Measurements from ENCODE around the gene CBX8.
A peak's percentile ranks its signal among the peaks of the same experiment; 100 is the strongest.

Gene CBX8

DNA sequence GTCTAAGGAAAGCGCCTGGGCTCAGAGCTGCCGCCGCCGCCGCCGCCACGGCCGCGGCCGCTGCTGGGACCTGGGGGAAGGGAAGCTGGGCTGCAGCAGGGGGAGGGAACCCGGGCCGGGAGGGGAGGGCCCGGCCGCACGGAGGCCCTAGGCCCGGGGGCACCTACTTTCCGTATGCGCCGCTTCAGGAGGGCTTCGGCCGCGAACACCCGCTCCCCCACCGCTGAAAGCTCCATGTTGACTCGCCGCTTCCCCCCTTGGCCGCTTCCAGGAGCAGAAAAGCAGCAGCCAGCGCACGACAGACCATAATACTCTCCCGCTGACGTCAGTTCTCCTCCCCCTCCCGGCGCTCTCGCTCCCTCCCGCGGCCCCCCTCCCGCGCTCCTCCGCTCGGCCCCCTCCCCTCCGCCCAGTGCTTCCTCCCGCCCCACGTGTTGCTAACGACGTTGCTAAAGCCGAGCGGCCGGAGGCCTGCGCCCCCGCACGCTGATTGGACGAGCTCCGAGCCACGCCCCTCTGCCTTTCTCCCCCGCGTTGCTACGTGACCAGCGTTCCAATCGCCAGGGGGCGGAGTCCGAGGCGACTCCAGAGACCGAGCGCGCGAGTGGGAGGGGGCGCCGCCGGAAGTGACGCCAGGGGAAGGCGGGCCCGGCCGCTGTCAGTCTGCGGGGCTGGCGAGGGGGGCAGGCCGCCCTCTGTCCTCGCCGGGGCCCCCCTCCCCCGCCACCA lies at the start of gene CBX8:
Gene CBX8 (minus strand): TSS at position 315 of the 729 bp plus-strand sequence. CDS start 79 bp downstream, at position 236.
- DNase-seq (ENCODE audit: low read depth), result peak; percentile 99

DNA sequence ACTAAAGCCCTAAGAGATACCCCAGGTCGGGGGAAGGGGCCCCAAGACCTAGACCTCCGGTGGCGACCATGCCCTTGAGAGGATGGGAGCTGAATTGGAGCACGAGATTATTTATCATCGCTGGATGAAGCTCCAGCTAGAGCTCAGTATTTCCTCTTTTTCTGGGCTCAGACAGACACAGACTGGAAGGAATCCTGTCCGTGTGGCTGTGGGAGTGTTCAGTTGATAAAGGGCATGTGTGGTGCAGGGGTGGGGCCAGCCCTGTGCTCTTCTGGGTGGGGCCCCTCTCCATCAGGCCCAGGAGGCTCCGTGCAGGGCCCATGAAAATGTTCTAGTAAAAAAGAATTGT lies 48.7 kb upstream of the CBX8 start:
- DNase-seq (ENCODE audit: low read depth), result no peak

DNA sequence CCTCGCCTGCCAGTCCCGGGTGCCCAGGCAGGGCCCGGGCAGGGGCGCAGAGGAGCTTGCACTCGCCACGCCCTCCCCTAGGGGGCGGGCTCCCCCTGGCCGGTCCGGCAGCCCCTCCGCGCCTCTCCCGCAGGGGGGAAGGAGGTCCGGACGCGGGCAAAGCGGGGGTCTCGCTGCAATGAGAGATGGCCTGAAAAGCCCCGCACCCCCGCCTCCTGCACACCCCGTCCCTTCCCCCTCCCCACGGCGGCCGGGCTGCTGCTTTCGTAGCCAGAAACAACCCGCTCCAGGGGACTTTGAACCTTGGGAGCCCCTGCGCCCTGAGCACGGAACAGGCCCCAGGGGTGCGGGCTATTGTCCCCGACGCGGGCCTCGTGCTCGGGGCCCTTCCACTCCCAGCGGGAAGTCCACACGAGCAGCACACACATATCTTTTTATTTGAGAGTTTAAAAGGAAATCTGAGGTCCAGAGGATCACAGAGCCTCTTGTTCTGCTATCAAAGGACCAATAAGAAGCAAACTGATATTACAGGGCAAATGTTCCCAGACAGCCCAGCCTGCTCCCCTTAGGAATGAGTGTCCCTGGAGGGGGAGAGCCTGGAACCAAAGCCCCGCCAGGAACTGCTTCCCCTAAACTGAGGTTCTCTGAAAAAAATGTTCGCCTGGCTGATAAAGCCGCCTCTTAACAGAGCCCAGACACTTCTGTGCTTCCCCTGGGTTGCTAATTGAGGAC lies 48.2 kb upstream of the CBX8 start:
- no peak for DNase-seq (ENCODE audit: low read depth)

- DNase-seq (ENCODE audit: low read depth), result no peak
These were observed 47.2 kb upstream of the CBX8 start for GRCh38 chr17:79843816-79844800.

DNA sequence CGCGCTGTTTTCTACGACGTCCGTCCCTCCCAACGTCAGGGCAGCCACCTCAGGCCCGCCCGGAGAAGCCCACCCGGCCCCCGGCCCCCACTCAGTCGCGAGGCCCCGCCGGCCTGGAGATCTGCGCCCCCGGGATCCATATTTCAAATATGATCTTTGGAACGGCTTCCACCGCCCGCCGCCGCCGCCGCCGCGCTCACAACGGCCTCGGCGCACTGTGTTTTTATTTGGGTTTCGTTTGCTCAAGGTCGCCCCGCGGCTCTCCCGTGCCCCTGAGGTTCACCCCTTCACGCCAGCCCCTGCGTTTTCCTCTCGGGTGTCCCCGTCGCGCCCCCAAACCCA lies 46.6 kb upstream of the CBX8 start:
- no peak for DNase-seq (ENCODE audit: low read depth)

GRCh38 chr17:79842656-79843473 lies 46.0 kb upstream of the CBX8 start:
- no peak for DNase-seq (ENCODE audit: low read depth)

GRCh38 chr17:79842136-79842655 lies 45.3 kb upstream of the CBX8 start:
- no peak for DNase-seq (ENCODE audit: low read depth)

- DNase-seq (ENCODE audit: low read depth), result no peak
These were observed 44.7 kb upstream of the CBX8 start for GRCh38 chr17:79841369-79842135.

GRCh38 chr17:79840989-79841286 lies 44.1 kb upstream of the CBX8 start:
- DNase-seq (ENCODE audit: low read depth), result no peak

DNA sequence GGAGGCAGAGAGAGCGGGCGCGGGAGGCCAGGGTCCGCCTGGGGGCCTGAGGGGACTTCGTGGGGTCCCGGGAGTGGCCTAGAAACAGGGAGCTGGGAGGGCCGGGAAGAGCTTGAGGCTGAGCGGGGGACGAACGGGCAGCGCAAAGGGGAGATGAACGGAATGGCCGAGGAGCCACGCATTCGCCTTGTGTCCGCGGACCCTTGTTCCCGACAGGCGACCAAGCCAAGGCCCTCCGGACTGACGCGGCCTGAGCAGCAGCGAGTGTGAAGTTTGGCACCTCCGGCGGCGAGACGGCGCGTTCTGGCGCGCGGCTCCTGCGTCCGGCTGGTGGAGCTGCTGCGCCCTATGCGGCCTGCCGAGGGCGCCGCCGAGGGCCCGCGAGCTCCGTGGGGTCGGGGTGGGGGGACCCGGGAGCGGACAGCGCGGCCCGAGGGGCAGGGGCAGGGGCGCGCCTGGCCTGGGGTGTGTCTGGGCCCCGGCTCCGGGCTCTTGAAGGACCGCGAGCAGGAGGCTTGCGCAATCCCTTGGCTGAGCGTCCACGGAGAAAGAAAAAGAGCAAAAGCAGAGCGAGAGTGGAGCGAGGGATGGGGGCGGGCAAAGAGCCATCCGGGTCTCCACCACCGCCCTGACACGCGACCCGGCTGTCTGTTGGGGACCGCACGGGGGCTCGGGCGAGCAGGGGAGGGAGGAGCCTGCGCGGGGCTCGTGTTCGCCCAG lies 43.6 kb upstream of the CBX8 start:
- no peak for DNase-seq (ENCODE audit: low read depth)

- DNase-seq (ENCODE audit: low read depth), result peak; percentile 88
These were observed 42.7 kb upstream of the CBX8 start, which contains the start of gene CBX4 for GRCh38 chr17:79839356-79840268. CBX4 (minus strand) TSS chr17:79839440; CDS start chr17:79839251, 189 bp downstream.

DNA sequence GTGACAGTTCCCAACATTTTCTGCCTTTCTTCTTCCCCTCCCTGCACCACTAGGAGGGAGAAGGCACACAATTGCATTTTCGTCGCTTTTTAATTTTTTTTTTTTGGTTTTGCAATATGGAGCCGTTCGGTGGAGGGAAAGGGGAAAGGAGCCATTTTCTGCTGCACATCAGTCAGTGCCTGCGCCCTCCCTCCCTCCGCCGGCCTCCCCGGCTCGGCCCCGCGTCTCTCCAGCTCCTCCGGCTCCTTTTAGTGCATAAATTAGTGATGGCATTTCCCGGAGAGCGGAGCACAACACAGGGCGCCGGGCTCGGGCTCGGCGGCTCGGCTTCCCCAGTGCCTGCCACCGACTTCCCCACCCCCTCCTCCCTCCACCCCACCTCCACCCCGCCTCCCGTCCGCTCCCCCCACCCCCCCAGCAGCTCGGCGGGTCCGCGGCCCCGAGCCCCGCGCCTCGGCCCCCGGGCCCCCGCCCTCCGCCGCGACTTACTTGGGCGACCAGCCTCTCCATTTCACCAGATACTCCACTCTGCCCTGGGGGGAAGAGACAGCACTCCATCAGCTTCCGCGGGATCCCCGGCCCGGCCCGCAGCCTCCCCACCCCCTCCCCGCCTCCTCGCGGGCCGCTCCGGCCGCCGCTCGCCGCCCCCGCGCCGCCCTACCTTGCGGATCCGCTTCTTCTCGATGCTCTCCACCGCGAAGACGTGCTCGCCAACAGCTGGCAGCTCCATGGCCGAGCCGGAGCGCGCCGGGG lies 41.8 kb upstream of the CBX8 start:
- DNase-seq (ENCODE audit: low read depth), result no peak

DNA sequence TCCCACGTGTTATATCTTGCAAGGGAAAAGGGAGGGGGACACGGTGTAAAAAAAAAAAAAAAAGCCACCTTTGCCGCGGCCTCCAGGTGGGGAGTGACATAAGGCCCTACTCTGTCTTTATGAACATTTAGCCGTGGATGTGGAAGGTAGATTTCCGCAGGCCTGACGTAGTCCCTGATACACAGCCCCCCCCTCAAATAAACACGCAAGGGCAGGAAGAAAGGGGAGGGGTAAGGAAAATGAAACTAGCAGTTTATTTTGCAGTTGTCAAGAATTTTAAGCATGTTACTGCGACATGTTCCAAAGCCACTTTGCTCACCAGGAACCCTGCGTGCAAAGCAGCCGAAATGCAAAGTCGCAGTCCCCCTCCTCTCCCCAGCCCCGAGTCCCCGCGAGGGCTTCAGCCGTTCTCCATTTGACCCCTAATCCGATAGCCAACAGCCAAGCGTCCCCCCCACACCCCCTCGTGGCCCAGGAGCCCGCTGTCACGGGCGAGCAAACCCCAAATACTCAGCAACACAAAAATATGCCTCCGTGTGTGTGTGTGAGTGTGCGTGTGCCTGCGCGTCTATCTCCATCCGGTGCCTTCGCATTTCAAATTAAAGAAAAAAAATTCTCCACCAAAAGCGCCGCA lies 41.1 kb upstream of the CBX8 start:
- DNase-seq (ENCODE audit: low read depth), result no peak

DNA sequence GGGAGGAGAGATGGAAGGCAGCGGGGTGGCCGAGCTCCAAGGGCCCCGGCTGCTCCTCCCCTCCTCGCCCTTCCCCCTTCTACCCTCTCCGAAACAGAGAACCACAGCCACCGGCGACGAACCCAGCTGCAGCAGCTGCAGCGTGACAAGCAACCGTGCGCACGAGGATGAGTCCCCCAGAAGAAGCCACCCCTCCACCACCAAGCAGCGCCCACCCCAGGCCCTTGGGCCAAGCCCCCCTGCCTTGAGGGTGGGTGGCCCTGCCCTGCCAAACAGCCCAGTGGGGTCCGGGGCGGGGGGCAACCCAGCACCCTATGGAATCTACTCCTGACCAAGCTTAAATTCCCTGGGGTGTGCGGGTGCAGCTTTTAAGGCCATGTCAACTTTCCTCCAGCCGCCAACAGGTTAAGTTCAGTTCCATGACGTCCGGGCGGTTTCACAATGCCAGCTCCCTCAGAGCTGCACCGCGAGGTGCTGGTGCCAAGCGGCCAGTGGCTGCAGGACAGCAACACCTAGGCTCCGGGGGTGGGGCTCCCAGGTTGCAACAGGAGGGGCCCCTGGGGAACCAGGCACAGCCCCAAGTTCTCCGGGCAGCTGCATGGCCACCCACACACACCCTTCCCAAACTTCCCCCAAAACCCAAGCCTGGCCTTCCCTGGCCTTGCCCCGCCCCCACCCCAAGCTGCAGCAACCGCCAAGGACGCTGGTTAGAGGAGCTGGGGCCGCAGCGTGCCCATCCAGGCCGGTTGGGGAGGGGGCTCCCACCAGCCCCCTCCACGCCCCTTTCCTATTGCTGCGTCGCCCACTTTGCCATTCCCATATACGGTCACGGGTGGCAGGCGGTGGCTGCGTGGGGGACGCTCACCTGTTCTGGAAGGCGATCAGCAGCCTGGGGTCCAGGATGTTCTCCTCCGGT lies 40.4 kb upstream of the CBX8 start:
- DNase-seq (ENCODE audit: low read depth), result no peak

DNA sequence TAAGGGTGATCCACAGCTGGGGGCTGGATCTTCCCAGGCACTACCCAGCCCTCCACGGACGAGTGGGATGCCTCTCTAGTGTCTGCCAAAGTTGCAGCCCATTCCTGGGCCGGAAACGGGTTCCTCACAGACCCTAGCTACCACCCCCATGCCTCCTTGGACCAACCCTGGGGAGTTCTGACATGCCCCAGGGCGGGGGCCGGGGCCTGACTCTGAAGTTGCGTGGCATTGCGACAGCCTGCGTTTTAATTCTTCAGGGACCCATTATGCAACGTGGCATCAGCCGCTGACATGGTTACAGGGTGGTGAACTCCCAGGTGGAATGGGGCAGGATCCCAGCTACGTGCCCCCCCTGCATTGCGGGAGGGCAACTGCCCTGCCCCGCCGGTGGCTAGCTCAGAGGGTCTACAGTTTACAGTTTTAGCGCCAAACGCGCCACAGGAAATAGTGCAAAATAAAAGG lies 39.7 kb upstream of the CBX8 start:
- no peak for DNase-seq (ENCODE audit: low read depth)

DNA sequence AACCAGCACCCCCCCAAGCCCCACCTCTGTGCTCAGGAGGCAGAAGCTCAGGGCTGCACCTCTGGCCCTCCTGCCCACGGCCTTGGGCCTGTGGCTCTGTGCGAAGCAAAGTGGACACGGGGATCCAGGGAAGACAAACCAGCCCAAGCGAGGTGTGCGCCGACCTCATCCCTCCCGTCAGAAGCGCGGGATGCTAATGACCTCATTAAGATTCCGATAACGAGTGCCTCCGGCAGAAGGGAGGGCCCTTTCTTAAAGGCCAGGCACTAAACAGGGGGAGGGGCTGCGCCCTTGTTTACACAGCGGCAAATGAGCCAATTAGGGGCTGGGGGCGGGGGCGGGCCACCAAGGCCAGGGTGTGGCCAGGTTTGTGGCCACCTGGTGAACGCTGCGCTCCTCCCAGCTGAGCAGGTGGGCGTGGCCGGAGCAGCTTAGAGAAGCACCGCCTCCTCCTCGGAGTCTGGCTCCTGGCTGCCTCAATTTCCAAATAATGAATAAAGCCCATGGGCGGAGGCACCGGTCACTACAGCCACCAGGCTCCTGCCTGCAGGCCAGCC lies 39.2 kb upstream of the CBX8 start:
- DNase-seq (ENCODE audit: low read depth), result no peak
